HG02852 (cell line): ENCODE results near the gene COG5.

Experiments
- ATAC-seq: cut with Tn5 transposase; IDR thresholded peaks from one replicate; pipeline ENCODE4 v1.9.1; 2021; ENCODE audit warnings: mild to moderate bottlenecking, moderate library complexity; ENCODE audit not compliant: unreplicated experiment

COG5 gene

GRCh38 chr7:107467972-107468371 lies 95.7 kb downstream of the COG5 start:
- no peak for ATAC-seq

- ATAC-seq, result no peak
Measured at GRCh38 chr7:107464666-107465226, 99.0 kb downstream of the COG5 start.

DNA sequence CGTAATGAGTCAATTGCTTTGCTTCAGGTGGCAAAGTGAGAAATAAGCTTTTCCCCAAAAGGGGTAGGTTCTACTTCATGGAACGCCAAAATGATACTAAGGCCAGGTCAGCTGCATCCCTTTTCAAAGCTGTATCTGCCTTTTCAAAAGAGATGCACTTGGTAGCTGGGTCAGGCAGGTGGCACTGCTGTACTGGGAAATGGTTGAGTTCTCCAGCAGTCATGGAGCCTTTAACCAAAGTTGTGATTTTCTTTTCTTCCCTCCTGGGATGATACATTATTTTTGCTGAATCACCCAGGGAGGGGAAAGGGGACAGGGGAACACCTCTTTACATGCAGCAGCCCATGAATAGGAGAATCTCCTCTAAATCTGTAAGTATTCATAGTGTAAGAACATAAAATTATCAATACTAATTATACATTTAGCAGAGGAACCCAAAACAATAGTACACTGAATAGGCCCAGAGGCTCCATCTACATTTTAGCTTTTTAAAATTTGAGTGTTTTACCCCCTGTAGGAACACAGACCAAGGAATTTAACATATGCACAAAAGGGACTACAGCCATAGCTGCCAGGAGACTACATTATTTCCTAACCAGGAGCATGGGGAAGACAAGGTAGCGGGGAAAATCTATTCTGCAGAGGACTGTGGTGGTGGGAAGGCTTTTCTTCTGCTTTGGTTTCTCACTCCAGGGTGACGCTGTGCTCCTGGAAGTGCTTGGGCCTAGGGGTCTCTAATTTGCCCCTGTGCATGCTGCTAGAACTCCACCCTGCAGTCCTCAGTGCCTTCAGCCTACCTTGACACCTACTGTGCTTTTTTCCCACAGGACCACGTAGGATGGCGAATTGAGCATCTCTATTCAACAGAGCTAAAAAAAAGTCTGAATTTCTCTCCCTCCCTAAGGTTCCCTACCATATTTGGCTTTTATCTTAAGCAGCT lies 100.3 kb downstream of the COG5 start:
- no peak for ATAC-seq

DNA sequence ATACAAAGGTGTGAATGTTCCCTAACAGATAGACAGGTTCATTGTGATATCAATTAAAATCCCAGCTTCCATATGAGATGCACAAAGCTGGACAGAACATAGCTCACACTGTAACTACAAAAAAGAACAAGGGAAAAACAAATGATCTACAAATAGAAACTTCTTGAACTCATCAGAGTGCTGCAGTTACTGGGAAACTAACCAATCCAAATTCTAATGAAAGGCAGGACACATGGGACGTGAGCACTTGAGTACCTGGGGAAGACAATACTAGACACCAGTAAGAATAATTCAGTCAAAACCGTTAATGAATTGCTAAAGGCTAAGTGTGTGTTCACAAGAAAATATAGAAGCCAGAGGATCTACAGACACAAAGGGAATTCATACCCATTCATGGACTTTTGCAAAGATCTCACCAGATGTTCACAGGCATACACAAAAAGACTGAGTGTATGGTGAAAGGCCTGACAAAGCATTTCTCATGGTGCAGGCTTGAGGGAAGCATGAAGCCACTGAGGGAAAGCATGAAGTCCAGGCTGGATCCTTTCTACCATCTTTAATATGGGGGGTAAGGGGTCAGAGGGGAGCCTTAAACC lies 101.7 kb downstream of the COG5 start:
- ATAC-seq, result no peak

- ATAC-seq, result no peak
Measured at GRCh38 chr7:107453388-107453787, 110.3 kb downstream of the COG5 start.

GRCh38 chr7:107450970-107451369 lies 112.8 kb downstream of the COG5 start:
- ATAC-seq, result no peak

DNA sequence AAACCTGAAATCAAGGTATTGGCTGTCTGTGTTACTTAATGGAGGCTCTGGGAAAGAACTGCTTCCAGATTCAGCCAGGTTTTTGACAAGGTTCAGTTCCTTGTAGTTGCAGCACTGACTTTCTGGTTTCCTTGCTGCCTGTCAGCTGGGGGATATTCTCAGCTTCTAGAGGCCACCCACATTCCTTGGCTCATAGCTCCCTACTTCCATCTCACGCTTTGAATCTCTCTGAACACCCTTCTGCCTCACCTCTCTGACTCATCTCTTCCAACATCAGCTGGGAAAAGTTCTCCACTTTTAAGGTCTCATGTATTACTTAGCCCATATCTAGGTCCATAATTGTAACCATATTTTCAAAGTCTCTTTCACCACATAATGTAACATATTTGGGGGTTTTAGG lies 116.7 kb downstream of the COG5 start:
- no peak for ATAC-seq

DNA sequence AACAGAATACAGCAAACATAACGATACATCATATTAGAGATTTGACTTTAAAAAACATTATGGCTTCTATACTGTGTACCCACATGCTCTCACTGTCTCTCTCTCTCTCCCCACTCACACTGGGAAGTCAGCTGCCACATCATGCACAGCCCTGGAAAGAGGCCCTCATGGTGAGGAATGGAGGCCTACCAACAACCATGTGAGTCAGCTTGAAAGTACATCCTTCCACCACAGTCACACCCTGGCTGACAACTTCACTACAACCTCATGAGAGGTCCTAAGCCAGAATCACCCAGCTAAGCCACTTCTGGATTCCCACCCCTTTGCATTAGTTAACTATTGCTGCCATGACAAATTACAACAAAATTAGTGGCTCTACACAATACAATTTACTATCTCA lies 117.2 kb downstream of the COG5 start:
- no peak for ATAC-seq

- ATAC-seq, result no peak
Measured at GRCh38 chr7:107442678-107443077, 121.0 kb downstream of the COG5 start.

- no peak for ATAC-seq
Measured at GRCh38 chr7:107441581-107442422, 121.9 kb downstream of the COG5 start.

DNA sequence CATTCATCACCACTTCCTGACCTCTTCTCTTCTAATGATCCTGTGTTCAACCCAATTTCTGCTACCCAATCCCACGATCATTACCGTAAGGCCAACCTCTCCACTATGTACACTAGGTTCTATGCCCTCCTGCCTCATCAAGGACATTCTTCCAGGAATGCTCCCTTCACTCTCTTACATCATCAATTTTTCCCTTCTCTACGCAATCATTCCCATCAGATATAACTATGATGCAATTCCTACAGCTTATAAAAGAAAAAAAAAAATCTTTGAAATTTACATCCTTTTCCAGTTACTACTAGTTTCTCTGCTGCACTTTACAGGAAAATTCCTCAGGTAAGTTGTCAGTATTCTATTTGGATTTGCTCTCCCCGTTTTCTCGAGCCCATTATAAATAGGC lies 124.7 kb downstream of the COG5 start:
- no peak for ATAC-seq

DNA sequence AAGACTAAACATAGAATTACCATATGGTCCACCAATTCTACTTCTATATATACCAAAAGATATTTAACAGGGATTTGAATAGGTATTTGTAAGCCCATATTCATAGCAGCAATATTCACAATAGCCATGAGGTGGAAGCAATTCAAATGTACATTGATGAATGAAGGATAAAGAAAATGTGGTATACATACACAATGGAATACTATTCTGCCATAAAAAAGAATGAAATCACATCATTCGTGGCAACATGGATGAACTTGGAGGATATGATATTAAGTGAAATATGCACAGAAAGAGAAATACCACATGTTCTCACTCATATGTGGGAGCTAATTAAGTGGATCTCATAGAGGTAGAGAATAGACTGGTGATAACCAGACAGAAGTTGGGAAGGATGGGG lies 128.0 kb downstream of the COG5 start:
- no peak for ATAC-seq

GRCh38 chr7:107432261-107432660 lies 131.5 kb downstream of the COG5 start:
- no peak for ATAC-seq

DNA sequence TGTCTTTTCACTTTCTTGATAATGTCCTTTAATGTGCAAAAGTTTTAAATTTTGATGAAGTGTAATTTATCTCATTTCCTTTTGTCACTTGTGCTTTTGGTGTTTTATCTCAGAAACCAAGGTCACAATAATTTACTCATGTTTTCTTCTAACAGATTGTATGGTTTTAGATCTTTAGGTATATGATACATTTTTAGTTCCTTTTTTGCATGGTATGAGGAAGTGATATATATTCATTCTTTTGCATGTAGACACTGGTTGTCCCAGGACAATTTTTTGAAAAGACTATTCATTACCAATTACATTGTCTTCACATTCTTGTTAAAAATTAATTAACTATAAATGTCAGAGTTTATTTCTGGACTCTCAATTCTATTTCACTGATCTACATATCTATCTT lies 133.7 kb downstream of the COG5 start:
- ATAC-seq, result no peak

DNA sequence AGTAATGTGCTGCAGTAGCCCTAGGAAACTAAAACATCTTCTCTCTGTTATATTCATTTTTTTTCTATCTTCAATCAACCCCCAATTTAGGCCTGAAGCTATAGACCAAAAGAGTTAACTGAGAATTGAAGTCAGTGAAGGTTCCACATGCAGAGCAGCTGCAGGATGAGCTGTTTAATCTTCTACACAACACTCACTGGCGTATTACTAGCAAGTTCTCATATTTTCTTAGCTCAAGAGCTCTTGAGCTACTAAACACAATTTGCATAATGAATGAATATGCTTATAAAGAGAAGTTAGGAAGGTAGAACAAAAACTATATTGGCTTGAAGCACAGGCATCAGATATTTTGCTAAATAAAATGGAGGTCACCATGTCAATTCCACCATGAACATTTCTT lies 135.1 kb downstream of the COG5 start:
- ATAC-seq, result no peak

GRCh38 chr7:107427462-107427861 lies 136.3 kb downstream of the COG5 start:
- ATAC-seq, result no peak

GRCh38 chr7:107414198-107414597 lies 149.5 kb downstream of the COG5 start:
- no peak for ATAC-seq

- no peak for ATAC-seq
Measured at GRCh38 chr7:107408349-107408748, 155.4 kb downstream of the COG5 start.

DNA sequence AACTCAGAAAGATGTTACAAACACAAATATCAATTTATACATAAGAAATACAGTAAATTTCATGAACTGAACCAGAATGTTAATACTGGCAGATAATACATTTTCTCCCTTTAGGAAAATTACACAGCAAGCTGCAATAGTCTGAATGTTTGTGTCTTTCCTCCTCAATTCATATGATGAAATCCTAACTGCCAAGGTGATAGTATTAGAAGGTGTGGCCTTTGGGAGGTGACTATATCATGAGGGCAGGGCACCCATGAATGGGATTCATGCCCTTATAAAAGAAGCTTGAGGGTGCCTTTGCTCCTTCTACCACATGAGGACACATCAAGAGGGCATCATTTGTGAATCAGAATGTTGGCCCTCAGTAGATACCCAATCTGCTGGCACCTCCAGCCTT lies 158.2 kb downstream of the COG5 start:
- ATAC-seq, result no peak

DNA sequence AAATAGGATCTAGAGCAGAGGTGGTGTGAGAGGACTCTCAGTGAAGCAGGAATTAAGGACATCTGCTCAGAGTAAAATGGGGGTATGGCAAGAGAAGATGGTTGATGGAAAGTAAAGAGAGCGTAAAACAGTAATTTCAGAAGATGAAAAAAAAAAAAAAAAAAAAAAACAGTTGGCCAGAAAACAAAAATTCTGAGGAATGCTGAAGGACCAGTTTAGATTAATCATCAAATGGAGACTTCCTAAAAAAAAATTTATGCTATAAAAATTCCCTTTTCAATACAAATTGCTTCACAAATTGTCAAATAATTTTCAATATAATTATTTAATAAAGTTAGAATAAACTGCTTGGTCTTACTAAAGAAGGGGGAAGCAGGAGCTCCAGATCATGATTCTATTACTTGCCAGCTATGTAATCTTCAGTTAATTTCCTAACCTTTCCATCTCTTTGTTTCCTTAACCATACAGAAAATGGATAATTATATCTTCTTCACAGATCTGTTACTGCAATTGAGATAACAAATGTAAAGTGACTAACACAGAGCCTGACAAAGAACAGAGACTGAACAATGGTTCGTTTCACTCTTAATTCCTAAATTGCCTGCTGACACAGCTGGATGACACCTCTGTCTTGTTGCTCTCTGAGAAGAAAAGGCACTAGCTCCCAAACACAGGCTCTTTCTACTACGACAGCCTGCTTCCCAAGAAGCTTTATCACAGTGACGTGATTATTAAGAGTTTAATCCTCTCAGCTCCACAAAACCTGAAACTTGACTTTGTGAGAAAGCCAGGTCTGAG lies 158.8 kb downstream of the COG5 start:
- ATAC-seq, result no peak
